Activated CD8-positive, alpha-beta memory T cell treated with anti-CD3 and anti-CD28 coated beads, Interleukin-2, amount 50 U/mL, for 1 hour (primary cell): ENCODE data around the gene PHOX2A.
"Not testable (repeated sequence)": the region's sequence is repeated elsewhere in the genome, so short reads cannot be mapped to it uniquely, and the experiment has no call there.

Experiments
- DNase-seq: peaks from one replicate; pipeline ENCODE4 v3.0.0-alpha.2; 2020; ENCODE audit errors: extremely low read depth

The PHOX2A gene

GRCh38 chr11:72244060-72244360, at the start of gene PHOX2A:
TSS of gene PHOX2A (minus strand) at chr11:72244176. CDS start at chr11:72244004, 172 bp downstream.
- no peak for DNase-seq

DNA sequence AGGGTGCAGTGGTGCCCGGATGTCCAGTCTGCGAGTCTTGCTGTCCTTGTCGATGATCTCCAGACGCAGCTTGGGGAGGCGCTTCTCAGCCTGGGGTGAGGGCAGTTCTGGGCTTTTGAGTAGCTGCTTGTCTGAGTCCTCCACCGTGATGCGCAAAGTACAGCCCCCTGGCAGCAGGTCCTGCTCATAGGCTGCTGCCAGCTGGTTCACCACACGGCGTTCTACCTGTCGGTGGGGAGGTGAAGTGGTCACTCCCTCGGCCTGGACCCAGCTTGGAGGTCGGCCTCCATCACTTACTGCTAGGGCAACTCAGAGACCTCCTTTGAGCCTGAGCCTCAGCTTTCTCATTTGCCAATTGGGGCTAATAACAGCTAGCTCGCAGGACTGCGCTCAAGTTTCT, 49.4 kb upstream of the PHOX2A start:
- no peak for DNase-seq

DNA sequence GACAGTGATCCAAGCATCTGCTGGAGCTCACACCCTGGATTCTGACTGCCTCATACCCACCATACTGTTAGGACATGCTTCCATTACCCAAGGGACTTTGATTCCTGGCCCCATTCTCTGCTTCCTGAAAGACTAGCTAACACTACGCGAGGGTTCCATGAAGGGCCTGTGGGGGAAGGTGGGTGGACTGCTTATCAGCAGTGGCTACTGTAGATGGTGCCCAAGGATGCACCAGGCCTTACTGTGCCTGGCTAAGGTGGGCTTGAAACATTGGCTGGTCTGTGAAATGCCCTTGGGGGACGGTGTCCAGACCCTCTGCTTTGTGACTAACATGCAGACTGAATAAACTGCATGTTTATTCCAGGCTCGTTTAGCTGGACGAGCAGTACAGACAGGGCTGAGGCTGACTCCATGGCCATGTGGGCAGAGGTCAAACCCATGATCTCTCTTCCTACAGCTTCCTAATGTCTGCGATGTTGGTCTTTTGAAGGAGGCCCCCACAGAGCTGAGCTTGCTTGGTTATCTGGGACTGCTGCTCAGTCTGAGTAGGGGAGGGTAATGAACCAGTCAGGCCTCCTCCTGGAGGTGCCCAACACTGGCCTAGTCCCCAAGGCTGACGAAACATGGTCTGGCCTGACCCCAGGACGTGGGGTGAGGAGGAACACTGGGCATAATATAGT, 48.3 kb upstream of the PHOX2A start:
- DNase-seq = no peak

GRCh38 chr11:72290741-72291140, 46.8 kb upstream of the PHOX2A start:
- not testable (repeated sequence) for DNase-seq

DNA sequence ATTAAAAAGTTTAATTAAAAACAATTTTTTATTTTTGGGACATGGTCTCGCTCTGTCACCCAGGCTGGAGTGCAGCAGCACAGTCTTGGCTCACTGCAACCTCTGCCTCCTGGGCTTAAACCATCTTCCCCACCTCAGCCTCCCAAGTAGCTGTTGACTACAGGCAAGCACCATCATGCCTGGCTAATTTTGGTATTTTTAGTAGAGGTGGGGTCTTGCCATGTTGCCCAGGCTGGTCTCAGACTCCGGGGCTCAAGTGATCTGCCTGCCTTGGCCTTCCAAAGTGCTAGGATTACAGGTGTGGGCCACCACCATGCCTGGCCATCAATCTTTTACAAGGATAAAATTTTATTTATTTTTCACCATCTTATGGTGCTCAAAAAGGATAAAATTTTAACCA, 43.3 kb upstream of the PHOX2A start:
- DNase-seq = no peak

DNA sequence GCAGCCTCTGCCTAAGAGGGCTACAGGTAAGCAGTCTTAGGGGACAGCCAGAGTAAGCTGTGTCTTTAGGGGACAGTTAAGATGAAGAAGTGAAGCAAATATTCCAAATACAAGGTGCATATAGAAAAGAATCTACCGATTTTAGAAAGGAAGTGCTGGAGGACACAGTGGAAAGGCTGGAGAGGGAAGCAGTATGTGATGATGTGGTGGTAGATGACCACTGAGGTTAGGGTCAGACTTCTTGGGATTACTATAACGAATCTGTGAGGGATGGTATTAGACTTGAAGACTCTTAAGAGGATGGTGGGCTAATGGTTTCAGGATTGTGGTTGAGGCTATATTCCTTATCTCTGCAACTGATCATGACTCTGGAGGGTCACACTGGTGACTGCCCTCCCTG, 40.0 kb upstream of the PHOX2A start:
- DNase-seq = no peak

- no peak for DNase-seq
Observed at GRCh38 chr11:72280726-72281315, 36.8 kb upstream of the PHOX2A start.

DNA sequence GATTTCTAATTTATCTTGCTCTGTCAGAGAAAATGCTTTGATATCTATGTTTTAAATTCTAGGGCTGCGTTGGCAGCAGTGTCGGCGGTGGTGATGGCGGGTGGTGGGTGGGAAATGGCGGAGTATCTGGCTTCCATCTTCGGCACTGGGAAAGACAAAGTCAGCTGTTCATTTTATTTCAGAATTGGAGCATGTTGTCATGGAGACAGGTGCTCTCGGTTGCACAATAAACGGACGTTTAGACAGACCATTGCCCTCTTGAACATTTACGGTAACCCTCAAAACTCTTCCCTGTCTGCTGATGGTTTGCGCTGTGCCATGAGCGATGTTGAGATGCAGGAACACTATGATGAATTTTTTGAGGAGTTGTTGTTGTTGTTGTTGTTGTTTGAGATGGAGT, 36.1 kb upstream of the PHOX2A start:
- no peak for DNase-seq

DNA sequence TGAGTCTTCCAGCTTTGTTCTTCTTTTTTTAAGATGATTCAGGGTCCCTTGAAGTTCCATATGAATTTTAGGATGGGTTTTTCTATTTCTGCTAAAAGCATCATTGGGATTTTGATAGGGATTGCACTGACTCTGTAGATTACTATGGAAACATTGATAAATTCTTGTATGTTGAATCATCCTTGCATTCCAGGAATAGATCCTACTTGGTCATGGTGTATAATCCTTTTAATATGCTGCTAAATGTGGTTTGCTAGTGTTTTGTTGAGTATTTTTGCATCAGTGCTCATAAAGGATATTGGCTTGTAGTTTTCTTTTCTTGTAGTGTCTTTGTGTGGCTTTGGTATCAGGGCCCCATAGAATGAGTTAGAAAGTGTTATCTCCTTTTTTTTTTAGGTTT, 34.9 kb upstream of the PHOX2A start:
- no peak for DNase-seq

GRCh38 chr11:72274435-72274834, 30.5 kb upstream of the PHOX2A start:
- DNase-seq = no peak

DNA sequence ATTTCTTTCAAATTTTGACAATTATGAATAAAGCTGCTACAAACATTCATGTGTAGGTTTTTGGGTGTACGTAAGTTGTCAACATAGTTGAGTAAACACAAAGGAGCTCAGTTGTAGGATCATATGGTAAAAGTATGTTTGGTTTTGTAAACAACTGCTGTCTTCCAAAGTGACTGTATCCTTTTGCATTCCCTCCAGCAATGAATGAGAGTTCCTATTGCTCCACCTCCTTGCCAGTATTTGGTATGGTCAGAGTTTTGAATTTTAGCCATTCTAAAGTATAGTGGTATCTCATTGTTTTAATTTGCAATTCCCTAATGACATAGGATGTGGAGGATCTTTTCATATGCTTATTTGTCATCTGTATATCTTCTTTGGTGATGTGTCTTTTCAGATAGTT, 28.0 kb upstream of the PHOX2A start:
- DNase-seq = no peak

- no peak for DNase-seq
Observed at GRCh38 chr11:72267956-72268617, 24.1 kb upstream of the PHOX2A start.

- not testable (repeated sequence) for DNase-seq
Observed at GRCh38 chr11:72266960-72267359, 23.0 kb upstream of the PHOX2A start.

GRCh38 chr11:72265951-72266350, 22.0 kb upstream of the PHOX2A start:
- no peak for DNase-seq

- no peak for DNase-seq
Observed at GRCh38 chr11:72263361-72263760, 19.4 kb upstream of the PHOX2A start.

DNA sequence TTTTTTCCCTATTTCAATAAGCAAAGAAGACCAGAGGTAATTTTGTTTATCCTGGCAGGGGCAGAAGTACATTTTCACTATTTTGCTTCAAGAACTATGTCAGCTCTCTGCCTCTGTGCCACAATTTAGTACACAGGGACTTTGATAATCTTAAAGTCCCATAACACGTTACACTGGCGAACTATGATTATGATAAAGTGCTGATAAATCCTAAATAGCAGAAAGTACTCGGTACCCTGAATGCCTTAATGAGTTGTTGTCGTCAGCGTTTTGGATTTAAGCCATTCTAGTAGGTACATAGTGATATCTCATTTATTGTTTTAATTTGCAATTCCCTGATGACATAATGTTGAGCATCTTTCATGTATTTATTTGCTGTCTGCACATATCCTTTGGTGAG, 16.6 kb upstream of the PHOX2A start:
- no peak for DNase-seq

DNA sequence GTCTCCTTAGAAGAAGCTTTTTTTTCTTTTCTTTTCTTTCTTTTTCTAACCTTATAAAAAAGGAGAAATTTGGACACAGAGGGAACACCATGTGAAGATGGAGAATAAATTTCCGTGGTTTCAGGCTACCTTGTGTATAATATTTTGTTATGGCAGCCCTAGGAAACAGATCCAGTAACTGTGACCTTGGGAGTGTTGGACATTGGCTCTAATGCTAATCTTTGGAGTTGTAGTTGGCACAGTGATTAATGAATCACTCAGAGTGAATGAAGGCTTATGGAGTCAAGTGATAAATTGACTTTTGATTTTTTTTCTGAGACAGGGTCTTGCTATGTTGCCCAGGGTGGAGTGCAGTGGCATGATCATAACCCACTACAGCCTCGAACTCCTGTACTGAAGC, 15.5 kb upstream of the PHOX2A start:
- no peak for DNase-seq

GRCh38 chr11:72257570-72257969, 13.6 kb upstream of the PHOX2A start:
- DNase-seq = no peak

- DNase-seq = no peak
Observed at GRCh38 chr11:72254299-72254993, 10.5 kb upstream of the PHOX2A start.

DNA sequence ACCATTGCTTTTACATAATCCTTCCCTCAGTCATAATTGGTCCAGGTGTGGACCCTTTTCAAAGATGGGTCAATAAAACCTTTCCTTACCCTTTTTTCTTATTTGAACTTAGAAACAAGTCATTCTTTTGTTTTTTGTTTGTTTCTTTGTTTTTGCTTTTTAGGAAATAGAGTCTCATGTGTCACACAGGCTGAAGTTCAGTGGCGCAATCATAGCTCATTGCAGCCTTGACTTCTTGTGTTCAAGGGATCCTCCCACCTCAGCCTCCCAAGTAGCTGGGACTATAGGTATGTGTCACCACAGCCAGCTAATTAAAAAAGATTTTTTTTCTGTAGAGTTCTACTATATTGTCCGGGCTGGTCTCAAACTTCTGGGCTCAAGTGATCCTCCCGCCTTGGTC, 9.4 kb upstream of the PHOX2A start:
- DNase-seq = no peak

DNA sequence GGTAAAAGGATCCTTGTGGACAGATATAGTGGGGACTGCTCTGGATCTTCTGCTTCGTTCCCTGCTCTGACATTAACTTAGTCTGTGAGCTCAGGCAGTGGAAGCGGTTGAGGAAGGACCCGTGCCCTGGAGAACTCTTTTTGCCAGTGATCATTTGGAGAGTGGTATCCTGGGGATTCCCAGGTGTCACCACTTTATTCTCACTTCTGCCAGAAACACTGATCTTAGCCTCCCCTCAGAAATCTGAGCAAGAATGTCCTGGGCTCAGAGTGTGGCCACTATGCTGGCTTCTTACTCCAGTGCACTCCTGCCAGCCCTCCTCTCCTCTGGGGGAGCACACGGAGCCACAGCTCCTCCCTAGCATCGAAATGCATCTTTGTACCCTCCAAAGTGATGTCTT, 7.6 kb upstream of the PHOX2A start:
- no peak for DNase-seq

- DNase-seq = no peak
Observed at GRCh38 chr11:72250661-72251464, 6.9 kb upstream of the PHOX2A start.
